Choroid plexus epithelial cell (primary cell): Measurements from ENCODE around the gene NEK10.

ENCODE experiments used
- DNase-seq: peaks from one replicate; pipeline ENCODE4 v3.0.0-alpha.2; 2010; ENCODE audit warnings: low read depth
- H3K4me3 ChIP-seq: 2 replicates; pipeline ENCODE4 v1.5.1; 2011; ENCODE audit warnings: low read depth, mild to moderate bottlenecking, control low read depth, low read length, moderate library complexity
- CTCF ChIP-seq: conservative IDR thresholded peaks from 2 replicates; pipeline ENCODE4 v1.5.1; 2011; ENCODE audit warnings: low read depth, mild to moderate bottlenecking, control low read depth, inconsistent platforms, low read length, moderate library complexity

Gene NEK10

GRCh38 chr3:27323087-27323570, 46.1 kb downstream of the NEK10 start:
- H3K4me3 ChIP-seq: no peak overlapping the region
- no peak for TF ChIP-seq CTCF
- no peak for DNase-seq

- TF ChIP-seq CTCF: no peak
- DNase-seq: no peak
- H3K4me3 ChIP-seq: no peak overlapping the region
These were observed 46.5 kb downstream of the NEK10 start for GRCh38 chr3:27322634-27323033.

- no peak overlapping the region for H3K4me3 ChIP-seq
- DNase-seq: no peak
- no peak for TF ChIP-seq CTCF
These were observed 49.2 kb downstream of the NEK10 start for GRCh38 chr3:27319847-27320526.

- no peak for DNase-seq
- TF ChIP-seq CTCF: no peak
- no peak overlapping the region for H3K4me3 ChIP-seq
These were observed 49.9 kb downstream of the NEK10 start for GRCh38 chr3:27319304-27319703.

GRCh38 chr3:27317096-27317495, 52.1 kb downstream of the NEK10 start:
- no peak overlapping the region for H3K4me3 ChIP-seq
- TF ChIP-seq CTCF: no peak
- no peak for DNase-seq

- no peak for DNase-seq
- H3K4me3 ChIP-seq: no peak overlapping the region
- TF ChIP-seq CTCF: no peak
These were observed 54.2 kb downstream of the NEK10 start for GRCh38 chr3:27315003-27315402.

GRCh38 chr3:27312044-27312668, 57.0 kb downstream of the NEK10 start:
- TF ChIP-seq CTCF: peak; percentile 76
- H3K4me3 ChIP-seq: no peak overlapping the region
- DNase-seq: peak; percentile 88
